ENCODE data around the gene CTNNA2.

GRCh38 chr2:80238692-80239469, 726.0 kb downstream of the CTNNA2 start:
- no peak for TF ChIP-seq CHD1 (IDR thresholded peaks at IDR 0.05; ENCODE audit: low read depth, low read length)
- TF ChIP-seq CTCF (IDR thresholded peaks at IDR 0.05; ENCODE audit: control extremely low read depth in 1 of 3, insufficient read depth in 1 of 3, low read depth in 1 of 3, low read length in 3 of 3), result peak; percentile 54 to 79 (median 64)
- TF ChIP-seq JUND (IDR thresholded peaks at IDR 0.05; ENCODE audit: low read length), result no peak
- TF ChIP-seq CHD2 (IDR thresholded peaks at IDR 0.05; ENCODE audit: low read length), result no peak
- no peak for TF ChIP-seq POLR2A (IDR thresholded peaks at IDR 0.05; ENCODE audit: control extremely low read depth in 1 of 2, low read depth in 2 of 2, low read length in 2 of 2)
- no peak for TF ChIP-seq POLR2AphosphoS5 (IDR thresholded peaks at IDR 0.05; ENCODE audit: low read depth, low read length)
- no peak for TF ChIP-seq EP300 (IDR thresholded peaks at IDR 0.05; ENCODE audit: borderline replicate concordance in 1 of 2, low read depth in 2 of 2, low read length in 2 of 2)
- no peak for TF ChIP-seq JUN (IDR thresholded peaks at IDR 0.05; ENCODE audit: low read depth, low read length)
- TF ChIP-seq SAP30 (IDR thresholded peaks at IDR 0.05; ENCODE audit: insufficient read depth, insufficient replicate concordance, low read length), result no peak

Data from H1 (cell line).